Tongue (tissue), 2 donors: Measurements from ENCODE around the gene CYP8B1. TPM values are rescaled to one million over a fixed set of nuclear protein-coding genes. Genes with fewer than 3 reads are reported as not detected.
A peak's percentile ranks its signal among the peaks of the same experiment; 100 is the strongest.

Experiments
- DNase-seq: peaks from one replicate; pipeline ENCODE4 v3.0.0-alpha.2; 2015
- total RNA-seq: library from RNA; depleted of rRNA; stranded (reverse); fragments of >200 nt; gene quantifications from one replicate; pipeline ENCODE4 v1.2.3, GENCODE V29; 2014

Gene CYP8B1
- total RNA-seq = not detected

GRCh38 chr3:42875325-42876151 lies at the start of gene CYP8B1:
CYP8B1 (minus strand) TSS chr3:42875879; CDS start chr3:42875816, 63 bp downstream.
- DNase-seq = no peak

- DNase-seq = no peak
Measured at GRCh38 chr3:42923606-42924005, 47.9 kb upstream of the CYP8B1 start.

DNA sequence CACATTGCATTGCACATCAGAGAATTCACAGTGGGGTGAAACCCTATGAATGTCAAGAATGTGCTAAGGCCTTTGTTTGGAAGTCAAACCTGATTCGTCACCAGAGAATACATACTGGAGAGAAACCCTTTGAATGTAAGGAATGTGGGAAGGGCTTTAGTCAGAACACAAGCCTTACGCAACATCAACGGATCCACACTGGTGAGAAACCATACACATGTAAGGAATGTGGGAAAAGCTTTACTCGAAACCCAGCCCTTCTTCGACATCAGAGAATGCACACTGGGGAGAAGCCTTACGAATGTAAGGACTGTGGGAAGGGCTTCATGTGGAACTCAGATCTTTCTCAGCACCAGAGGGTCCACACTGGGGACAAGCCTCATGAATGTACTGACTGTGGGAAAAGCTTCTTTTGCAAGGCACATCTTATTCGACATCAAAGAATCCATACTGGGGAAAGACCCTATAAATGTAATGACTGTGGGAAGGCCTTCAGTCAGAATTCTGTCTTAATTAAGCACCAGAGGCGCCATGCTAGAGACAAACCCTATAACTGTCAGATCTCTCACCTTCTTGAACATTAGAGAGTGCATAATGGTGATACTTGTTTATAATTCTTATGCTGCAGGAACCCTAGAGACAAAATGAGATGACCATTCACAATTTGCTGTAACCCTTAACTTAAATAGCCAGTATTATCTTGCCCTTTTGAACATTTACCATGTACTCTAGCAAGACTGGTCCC lies 39.3 kb upstream of the CYP8B1 start:
- DNase-seq = no peak

DNA sequence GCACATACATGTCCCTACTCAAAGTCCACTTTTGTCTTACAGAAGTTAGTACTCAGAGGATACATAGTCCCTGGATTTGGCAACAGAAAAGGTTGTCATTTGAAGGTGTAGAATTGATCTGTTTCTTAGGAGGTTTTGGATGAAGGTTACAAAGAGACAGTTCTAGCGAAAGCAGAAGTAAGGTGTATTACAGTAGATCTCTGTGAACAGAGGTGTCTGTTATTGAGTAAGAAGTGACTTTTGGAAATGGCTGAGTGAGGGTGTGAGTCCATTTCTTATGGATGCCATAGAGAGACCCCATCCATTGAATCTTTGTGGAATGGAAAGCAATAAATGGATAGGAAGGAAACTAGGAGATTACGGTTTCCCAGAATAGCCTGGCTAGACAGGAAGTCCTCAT lies 35.9 kb upstream of the CYP8B1 start:
- DNase-seq = no peak

GRCh38 chr3:42908675-42909074 lies 33.0 kb upstream of the CYP8B1 start:
- no peak for DNase-seq

DNA sequence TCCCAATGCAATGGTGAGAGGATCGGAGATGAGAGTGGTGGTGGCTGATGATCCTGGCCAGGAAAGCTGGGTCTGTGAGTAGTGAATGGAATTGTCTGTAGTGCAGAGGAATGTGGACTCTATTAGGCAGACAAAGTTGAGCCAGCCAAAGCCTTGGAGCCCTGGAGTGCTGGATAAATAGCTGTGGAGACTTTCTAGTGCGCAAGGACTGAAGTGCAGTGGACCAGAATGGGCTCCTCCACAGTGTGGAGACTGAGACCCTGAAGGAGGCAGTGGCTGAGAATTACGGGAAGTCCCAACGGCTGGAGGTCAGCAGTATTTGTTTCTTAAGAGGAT lies 31.1 kb upstream of the CYP8B1 start:
- DNase-seq = no peak

- peak; percentile 76 for DNase-seq
Measured at GRCh38 chr3:42906070-42906847, 30.6 kb upstream of the CYP8B1 start, which contains the start of gene ZNF662. ZNF662 (plus strand) TSS chr3:42906142; CDS start chr3:42908115, 1,973 bp downstream.

GRCh38 chr3:42905740-42906069 lies 30.0 kb upstream of the CYP8B1 start:
- DNase-seq = no peak

DNA sequence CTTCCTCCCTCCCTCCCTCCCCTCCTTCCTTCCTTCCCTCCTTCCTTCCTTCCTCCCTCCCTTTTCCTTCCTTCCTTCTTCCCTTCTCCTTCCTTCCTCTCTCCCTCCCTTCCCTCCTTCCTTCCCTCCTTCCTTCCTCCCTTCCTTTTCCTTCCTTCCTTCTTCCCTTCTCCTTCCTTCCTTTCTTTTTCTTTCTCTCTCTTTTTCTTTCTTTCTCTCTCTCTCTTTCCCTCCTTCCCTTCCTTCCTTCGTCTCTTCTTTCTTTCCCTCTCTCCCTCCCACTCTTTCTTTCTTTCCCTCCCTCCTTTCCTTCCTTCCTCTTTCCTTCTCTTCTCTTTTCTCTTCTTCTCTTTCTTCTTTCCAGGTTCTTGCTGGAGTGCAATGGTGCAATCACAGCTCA lies 28.4 kb upstream of the CYP8B1 start:
- DNase-seq = no peak

GRCh38 chr3:42902257-42902656 lies 26.6 kb upstream of the CYP8B1 start:
- no peak for DNase-seq

DNA sequence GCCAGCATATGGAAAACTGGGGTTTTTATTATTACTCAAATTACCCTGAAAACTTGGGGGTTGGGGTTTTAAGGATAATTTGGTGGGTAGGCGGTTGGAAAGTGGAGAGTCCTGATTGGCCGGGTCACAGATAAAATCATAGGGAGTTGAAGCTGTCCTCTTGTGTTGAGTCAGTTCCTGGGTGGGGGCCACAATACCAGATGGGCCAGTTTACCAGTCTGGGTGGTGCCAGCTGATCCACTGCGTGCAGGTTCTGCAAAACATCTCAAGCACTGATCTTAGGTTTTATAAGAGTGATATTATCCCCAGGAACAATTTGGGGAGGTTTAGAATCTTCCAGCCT lies 25.4 kb upstream of the CYP8B1 start:
- no peak for DNase-seq

DNA sequence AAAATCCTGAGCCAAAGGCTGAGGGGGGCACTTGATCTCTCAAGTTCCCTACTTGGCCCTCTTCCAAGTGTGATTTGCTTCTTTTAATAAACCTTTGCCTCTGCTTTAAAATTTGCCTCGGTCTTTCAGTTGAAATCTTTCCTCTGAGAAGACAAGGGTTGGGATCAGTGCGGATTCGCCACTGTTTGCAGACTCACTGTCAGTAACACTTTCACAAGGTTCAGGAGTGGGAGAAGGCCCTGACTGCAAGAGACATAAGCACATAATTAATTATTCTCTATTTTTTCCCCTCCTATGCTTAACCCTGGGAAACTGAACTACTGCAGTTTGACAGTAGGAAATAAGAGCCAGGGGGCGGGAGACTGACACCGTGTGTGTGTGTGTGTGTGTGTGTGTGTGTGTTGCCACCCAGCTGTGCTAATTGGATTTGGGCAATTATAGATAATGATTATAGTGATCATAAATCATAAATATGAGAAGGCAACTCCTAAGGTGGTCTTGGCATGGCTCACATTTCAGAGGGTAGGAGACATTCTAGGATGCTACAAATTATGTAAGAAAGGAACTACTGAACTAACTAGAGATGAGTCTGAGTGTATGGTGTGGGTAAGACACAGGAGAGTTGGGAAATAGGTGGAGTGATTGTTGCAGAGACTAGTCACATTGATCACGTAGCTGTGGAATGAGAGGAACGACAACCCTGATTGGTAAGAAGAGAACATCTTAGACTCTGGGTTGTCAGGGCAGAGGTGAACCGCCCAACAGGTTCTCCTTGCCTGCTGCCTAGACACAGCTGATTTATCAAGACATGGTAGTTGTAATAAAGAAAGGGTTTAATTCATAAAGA lies 24.8 kb upstream of the CYP8B1 start:
- no peak for DNase-seq

DNA sequence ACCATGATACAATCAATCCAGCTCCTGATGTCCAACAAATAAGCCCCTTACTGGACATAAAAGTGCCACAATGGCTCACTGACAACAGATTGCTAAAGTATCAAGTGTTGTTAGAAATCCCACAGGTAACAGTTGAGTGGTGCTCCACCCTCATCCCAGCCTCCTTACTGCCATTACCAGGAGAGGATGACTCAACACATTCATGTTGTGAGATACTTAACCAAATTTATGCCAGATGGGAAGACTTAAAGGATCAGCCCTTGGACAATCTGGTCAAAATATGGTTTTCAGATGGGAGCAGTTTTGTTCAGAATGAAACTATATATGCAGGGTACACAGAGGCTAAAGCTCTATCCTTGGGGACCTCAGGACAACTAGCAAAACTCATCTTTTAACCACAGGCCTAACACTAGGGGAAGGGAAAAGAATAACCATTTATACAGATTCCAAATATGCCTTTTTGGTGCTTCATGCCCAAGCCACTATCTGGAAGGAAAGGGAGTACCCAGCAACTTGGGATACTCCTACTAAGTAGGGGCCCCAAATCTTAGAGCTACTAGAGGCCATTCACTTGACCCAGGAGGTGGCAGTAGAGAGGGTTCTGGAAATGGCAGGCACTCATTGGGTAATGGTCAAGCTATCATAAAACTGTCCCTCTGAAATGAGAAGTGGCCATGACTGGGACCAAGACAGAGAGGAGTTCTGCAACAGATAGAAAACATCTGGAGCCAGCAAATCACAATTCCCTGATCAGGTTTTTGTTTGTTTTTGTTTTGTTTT lies 23.4 kb upstream of the CYP8B1 start:
- no peak for DNase-seq

GRCh38 chr3:42895580-42895868 lies 19.8 kb upstream of the CYP8B1 start:
- no peak for DNase-seq

DNA sequence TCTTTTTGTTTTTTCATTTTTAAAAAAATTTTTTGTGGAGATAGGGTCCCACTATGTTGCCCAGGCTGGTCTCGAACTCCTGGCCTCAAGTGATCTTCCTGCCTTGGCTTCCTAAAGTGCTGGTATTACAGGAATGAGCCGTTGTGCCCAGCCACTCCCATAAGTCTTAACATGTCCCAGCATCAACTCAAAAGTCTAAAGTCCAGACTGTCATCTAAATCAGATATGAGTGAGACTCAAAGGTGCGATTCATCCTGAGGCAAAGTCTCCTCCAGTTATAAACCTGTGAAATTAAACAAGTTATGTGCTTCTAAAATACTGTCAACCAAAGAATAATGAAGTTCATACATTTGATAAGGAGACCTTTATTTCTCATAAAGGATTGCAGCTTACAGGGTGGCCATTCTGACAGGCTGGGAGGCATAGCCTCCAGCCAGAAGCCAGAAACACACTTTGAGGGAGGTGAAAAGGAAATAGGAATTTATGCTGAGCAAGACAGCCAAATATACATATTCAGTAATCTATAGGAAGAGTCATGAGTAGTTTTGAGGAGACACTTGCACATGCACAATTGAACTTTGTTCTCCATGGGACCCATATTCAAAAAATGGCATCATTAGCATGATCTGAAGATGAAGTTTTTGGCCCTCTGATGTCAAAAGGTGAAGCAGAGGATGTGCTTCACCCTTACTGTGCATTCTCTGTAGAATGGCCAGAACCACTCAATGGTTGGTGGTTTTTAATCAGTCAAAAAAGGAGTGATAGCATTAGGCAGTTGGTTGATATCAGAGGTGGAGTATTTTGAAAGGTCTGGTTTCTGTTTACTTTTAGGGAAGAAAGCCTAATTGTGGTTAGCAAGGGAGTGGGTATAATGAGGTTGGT lies 19.3 kb upstream of the CYP8B1 start:
- no peak for DNase-seq

DNA sequence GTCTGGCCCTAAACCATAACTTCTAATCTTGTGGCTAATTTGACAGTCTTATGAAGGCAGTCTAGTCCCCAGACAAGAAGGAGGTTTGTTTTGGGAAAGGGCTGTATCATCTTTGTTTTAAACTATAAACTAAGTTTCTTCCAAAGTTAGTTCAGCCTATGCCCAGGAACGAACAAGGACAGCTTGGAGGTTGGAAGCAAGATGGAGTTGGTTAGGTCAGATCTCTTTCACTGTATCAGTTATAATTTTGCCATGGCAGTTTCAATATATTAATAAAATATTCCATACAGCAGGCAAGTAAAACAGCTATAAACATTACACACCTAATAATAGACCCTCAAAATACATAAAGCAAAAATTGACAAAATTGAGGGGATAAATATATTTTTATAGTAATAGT lies 17.1 kb upstream of the CYP8B1 start:
- DNase-seq = no peak

GRCh38 chr3:42892169-42892568 lies 16.5 kb upstream of the CYP8B1 start:
- no peak for DNase-seq

DNA sequence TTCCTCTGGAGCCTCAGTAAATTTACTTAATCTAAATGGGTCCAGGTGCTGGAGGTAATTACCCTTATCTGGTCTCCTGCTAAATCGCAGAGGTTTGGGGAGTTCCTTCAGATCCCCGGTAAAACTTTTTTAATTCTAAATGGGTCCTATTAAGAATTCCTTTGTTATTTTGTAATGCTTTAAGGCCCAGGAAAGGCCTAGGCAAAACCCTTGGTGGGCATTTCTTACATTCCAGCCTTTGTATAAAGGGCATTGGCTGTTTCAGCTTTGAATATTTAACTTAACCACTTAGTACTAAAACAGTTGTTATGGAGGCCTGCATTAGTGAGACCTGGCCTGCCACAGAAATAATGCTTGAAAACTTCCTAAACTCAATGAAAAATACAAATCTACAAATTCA lies 15.4 kb upstream of the CYP8B1 start:
- no peak for DNase-seq

DNA sequence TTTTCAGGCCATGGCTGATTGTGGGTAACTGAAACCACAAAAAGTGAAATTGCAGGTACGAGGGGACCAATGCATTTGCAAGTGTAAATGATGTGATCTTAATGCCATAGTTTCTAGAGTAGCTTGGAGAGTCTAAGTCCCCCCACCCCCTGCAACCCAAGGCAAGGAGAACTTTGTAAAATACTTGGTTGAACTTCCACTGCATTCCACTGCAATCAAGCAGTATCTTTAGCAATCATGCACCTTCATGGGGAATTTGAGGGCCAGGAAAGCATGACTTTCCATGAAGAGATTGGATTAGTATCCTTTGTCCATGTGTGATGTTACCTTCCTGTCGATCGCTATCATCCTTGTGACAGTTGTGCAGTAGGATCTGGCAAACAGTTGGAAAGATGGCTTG lies 11.4 kb upstream of the CYP8B1 start:
- no peak for DNase-seq

GRCh38 chr3:42886294-42886822 lies 10.7 kb upstream of the CYP8B1 start:
- no peak for DNase-seq
